CD4-positive, alpha-beta T cell treated with Interferon alpha-2 for 1 hour (primary cell): ENCODE results near the gene JADE2.

Experiments
- DNase-seq, 2 donors: peaks; one replicate each; pipeline ENCODE4 v3.0.0-alpha.2; 2020 to 2022

JADE2 gene

DNA sequence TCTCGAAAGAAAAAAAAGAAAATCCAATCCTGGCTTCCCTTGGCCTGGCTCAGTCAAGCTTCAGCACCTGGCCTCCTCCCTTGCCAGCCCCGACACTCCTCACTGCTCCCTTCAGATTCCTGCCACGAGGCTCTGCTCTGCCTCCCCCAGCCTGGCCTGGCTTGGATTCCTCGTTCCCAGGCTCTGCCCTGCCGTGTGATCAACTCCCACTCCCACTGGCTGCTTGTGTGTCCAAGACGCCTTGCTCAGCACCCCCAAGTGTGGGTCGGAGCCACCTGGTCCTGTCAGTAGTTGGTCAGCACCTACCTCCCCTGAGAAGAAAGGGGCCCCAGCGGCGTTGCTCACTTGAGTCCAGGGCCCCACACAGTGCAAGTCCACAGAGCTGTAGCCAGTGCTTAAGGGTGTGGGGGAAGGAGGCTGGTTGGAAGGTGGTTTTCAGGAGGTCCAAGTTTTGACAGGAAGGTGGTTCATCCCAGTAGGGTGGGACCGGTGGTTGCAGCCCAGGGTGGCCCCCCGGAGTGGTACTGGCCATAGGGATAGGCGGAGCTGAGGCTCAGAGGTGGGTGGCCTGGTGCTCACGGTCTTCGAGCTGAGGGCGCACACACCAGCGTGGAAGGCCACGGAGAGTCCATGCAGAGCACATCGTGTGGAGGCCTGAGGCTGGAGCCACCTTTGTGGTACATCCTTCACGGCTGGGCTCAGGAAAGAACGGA is 46.4 kb downstream of the JADE2 start:
- DNase-seq: no peak

DNA sequence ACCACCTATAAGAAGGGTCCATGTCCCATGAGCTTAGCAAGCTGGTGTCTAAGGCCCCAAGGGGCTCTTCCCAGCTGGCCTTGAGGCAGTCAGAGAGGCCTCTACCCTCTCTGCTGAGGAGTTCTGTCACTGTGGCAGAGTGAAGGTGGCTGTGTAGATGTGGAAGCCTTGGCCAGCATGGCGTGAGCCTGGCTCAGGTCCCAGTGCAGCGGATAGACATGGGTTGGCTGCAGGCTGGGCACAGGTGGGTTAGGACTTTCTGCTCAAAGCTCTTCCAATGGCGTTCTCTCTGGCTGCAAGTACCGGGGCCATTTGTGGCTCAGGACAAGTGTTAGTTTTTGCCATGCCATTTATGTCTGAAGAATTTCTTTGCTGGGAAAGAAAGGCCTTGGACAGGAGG is 47.3 kb downstream of the JADE2 start:
- no peak for DNase-seq

DNA sequence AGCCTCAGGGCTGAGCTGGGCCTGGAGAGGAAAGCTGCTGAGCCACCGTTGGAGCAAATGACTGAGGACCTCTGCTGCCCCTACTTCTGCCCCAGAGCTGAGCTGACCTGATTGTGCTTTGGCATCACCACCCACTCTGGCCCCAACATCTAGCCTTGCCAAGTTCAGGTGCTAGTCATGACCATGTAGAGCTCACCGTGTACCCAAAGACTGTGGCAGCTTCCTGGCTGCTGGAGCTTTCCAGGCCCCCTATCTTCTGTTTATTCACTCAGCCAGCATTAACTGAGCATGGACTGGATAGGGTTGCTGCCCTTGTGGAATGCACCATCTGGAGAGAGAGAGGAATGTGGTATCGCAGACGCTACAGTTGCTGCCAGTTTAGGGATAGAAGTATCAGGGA is 49.1 kb downstream of the JADE2 start:
- DNase-seq: no peak

DNA sequence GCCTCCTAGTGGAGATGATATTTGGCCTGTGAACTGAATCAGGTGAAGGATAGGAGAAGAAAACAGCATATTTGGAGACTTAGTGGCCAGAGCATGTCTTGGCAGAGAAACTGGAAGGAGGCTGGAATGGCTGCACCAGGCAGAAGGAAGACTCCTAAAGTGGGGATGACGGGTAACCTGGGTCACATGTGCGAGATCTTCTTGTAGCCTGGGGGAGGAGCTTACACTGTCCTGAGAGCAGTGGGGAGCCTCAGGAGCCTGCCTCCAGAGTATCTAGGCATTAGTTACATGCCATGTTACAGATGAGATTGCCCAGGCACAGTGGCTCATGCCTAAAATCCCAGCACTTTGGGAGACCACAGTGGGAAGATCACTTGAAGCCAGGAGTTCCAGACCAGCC is 49.8 kb downstream of the JADE2 start:
- no peak for DNase-seq

DNA sequence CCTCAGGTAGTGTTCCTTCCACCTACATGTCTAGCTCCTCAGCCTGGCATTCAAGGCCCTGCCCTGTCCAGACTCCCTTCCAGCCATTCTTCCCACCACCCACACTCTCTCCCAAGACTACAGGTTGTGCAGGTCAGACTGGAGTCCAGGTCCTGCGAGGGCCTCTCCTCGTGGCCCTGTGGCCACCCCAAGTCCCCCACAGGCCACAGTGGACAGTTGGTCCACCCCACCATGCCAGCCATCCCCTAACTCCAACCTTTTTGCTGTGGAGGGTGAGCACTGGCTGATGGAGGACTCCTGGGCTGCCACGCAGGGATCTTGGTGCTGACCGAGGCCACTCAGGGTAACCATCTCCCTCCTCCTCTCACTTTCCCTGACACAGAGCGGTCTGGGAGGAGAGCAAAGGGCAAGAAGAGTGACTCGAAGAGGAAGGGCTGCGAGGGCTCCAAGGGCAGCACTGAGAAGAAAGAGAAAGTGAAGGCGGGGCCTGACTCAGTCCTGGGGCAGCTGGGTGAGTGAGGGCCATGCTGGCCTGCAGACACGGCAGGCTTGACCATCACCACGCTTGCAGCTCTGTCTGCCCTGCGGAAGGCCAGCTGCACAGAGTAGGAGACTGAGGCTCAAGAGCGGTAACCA is 51.0 kb downstream of the JADE2 start:
- no peak for DNase-seq

DNA sequence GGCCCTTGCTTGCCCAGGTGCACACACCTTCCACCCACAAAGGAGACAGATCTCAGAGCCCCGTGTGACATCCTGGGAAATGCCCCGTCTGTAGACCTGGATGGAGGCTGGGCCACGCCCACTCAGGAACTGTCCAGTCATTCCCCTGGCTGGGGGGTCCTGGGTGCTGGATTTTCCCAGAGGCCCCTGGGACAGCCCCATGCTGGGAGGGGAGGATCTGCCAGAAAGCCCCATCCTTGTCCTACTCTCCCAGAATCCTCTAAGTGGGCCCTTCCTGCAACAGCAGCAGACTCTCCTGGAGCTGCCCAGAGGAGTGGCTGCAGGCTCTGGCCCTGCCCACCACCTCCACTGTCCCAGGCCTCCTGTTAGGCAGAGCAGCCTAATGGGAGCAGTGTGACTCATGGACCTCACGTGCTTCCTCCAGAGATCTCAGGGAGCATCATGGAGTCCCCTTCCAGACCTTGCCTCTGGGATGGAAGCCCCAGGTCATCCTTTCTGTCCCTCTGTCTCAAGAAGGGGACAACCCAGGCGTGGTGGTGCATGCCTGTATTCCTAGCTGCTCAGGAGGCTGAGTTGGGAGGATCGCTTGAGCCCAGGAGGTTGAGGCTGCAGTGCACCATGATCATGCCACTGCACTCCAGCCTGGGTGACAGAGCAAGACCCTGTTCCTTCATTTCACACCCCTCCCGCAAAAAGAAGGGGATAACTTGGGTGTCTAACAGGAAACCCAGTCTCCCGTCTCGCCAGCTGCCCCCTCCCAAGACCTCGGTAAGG is 51.7 kb downstream of the JADE2 start:
- no peak for DNase-seq

DNA sequence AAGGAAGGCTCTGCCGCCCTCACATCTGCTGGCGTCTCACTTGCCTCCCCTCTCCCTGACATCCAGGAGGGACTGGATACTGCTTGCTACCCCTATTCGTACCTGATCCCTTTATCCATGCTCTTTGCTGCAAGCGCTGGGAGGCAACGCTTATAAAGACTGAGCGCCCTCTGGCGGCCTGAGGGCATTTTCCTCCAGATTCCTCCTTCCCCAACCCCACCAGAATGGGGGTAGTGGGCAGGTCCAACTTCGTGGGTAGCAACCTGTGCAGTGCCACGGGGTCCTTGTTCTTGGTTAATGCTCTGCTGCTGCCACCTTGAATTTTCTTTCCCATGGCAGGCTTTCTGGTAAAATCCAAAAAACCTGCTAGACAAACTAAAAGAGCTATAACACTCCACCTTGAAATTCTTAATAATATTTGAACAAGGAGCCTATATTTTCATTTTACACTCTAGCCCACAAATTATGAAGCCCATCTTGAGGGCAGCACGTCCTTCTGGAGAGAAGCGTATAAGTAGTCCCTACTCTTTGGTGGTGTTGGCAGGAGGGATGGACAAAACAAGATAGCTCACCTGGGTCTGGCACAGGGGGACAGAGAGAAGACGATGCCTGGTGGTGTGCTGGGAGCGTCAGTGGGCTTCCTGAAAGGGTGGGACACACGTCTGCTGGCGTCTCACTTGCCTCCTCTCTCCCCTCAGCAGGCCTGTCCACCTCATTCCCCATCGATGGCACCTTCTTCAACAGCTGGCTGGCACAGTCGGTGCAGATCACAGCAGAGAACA is 52.5 kb downstream of the JADE2 start:
- peak; percentile 68 to 76 for DNase-seq

DNA sequence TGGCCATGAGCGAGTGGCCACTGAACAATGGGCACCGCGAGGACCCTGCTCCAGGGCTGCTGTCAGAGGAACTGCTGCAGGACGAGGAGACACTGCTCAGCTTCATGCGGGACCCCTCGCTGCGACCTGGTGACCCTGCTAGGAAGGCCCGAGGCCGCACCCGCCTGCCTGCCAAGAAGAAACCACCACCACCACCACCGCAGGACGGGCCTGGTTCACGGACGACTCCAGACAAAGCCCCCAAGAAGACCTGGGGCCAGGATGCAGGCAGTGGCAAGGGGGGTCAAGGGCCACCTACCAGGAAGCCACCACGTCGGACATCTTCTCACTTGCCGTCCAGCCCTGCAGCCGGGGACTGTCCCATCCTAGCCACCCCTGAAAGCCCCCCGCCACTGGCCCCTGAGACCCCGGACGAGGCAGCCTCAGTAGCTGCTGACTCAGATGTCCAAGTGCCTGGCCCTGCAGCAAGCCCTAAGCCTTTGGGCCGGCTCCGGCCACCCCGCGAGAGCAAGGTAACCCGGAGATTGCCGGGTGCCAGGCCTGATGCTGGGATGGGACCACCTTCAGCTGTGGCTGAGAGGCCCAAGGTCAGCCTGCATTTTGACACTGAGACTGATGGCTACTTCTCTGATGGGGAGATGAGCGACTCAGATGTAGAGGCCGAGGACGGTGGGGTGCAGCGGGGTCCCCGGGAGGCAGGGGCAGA is 53.3 kb downstream of the JADE2 start:
- no peak for DNase-seq

DNA sequence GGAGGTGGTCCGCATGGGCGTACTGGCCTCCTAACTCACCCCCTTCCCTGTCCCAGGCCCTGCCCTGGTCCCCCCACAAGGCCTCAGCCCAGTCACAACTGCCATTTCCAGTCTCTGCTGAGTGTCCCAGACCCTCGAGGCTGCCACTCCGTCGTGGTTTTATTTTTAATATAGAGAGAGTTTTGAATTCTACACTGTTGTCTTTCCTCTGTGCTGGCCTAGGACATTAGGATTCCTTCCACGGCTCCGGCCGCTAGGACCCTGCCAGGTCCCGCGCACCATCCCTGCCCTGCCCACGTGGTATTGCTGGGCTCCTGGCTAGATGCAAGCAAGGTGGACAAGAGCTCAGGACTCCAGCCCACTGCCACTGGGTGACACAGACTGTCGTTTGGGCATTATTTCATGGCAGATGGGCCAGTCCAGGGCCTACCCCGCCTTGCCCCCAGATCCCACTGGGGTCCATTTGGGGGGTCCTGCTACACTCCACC is 53.9 kb downstream of the JADE2 start:
- no peak for DNase-seq

DNA sequence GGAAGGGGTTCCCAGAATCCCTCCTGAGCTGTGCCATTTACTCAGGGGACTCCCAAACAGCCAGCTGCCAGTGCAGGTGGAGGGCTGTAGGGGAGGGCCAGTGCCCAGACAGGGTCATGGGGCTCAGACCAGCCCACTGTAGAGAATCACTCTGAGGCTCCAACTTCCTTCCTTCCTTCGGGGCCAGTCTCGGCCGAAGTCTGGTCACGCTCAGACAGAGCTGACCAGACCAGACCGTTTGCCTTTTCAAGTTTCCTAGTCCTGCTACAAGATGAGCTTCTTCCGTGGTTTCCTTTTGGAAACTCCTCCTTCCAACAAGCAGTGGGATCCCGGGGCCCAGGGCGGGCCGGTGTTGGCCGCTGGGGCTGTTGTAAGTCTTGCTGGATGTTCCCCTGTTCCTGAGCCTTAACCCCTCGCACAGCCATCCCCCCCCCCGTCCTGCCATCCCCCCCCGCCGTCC is 54.6 kb downstream of the JADE2 start:
- no peak for DNase-seq

DNA sequence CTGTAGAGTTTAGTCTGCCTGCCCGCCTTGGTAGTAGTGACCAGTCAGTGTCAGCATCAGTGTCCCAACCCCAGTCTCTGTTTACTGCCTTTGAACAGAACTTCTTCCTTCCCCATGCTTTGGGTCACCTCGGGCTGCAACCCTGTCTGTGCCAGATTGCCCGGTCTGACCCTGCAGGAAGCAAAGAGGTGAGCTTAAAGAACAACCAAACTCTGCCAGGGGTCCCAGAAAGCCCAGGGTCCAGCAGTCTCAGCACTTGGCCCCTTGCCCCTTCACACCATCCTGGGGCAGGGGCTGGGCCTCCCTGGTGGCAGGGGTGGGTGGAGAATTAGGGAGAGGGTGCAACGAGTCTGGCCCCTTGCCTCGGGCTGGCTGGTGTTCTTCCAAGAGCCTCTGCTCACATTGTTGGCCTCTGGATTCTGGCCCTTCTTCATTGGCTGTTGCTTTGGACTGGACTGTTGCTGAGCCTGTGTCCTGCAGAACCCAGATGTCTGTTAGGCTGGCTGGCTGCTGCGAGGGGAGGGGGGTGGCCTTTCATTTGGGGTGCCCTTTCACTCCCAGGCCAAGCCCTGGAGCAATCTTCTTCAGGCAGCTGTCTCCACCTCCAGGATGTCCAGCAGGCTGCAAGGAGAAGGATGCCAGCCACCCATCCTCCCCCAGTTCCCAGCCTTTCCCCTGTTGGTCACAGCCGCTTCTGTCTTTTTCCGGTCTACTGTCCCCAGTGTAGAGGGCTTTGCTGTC is 55.9 kb downstream of the JADE2 start:
- no peak for DNase-seq

DNA sequence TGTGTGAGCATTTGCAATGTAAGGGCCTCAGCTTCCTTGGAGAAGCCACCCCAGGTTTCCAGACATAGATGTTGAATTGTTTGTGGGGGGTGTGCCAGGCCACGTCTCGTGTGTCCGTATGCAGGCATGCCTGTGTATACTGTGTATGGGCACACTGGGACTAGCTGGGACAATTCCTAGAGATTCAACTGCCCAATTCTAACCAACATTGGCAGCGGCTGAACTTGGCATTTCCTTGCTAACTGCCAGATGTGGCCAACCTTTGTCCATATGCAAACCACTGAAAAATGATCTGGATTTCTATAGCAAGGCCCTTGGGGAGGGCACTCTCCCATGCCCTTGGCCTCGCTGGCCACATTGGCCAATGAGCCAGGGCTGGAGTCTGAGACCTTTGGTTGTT is 56.8 kb downstream of the JADE2 start:
- DNase-seq: no peak

DNA sequence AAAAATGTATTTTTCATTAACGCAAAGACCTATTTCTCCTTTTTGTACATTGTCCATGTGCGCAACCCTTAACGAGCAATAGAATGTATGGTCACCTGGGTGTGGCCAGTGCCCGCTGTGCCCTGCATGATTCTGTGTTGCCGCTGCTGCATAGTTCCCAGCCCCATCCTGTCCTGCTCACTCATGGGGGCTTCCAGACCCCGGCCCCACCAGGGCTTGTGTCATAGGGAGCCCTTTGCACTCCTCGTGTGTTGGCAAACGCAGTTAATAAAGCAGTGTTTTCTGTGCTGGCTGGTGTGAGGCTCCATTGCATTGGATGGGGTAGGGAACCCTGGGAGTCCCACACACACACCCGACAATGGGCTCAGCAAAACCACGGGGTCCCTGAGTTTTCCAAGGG is 57.5 kb downstream of the JADE2 start:
- no peak for DNase-seq

DNA sequence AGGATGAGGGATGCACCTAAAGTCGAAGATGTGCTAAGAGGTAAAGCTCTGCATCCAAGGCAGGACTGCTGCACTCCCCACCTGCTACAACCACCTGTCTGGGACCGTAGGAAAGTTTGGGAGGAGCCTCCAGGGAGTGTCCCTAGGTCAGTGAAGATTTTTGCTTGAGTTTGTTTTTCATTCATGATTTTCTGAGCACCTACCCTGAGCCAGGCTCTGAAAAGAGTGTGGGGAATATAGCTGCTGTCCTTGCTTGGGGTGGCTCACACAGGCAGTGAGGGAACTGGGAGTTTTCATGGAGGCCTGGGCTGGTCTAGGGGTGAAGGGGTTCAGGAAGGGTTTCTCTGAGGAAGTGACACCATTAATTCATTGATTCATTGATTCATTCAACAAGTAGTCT is 58.3 kb downstream of the JADE2 start:
- DNase-seq: no peak

DNA sequence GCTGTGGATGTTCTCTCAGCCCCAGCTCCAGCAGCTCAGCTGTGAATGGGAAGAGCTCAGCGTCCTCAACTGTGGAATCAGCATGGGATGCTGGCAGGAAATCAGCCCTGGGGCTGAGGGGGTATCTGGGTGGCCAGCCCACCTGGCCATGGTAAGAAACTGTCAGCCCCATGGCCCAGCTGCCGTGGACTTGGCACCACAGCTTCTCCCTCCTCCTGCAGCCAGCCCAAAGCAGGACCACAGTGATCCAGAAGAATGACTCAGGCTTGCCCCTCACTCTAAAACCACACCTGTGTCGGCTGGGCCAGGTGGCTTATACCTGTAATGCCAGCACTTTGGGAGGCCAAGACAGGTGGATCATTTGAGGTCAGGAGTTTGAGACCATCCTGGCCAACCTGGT is 59.2 kb downstream of the JADE2 start:
- no peak for DNase-seq

DNA sequence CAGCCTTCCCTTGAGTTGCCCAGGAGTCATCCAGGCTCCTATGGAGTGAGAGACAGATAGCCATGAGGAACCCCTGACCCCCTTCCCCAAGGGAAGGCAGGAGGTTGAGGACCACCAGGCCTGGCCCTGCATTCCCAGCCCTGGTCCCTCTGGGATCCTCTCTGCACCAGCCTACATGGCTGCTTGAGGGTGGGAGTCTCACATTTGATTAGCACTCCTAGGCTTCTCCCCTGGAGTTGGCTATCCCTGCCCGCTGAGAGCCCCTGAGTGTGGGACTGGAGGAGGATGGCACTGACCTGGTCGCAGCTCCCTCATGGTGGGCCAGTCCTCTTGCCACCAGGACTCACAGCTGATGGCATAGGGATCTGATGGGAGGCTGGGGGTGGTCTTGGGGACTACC is 60.5 kb downstream of the JADE2 start:
- DNase-seq: no peak

DNA sequence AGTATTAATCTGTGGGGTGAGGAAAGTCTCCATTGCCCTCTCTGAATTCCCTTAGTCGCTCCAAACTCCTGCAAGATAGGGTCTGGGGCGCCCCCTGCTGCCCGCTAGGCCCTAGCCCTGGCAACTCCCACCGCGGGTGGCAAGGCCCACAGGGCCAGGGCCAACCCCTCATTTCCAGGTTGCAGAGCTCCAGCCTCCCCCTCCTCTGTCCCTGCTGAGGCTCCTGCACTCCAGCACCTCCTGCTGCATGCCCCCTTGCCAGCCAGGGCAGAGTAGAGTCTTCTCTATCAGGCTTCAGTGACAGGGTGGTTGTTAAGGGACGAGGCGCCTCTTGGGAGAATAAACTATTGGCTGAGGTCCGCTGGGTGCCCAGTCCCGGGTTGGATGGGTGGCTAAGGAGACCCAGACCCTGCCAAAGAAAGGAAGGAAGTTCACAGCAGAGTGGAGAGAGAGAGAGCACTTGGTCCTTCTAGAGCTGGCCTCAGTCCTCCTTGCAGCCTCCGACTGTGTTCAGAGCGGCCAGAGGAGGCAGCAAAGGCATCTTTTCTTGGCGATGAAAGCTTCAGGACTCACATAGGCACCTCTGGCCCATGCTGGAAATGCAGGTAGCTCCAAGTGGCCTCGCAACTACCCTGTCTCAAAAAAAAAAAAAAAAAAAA is 61.5 kb downstream of the JADE2 start:
- peak; percentile 75 to 83 for DNase-seq

DNA sequence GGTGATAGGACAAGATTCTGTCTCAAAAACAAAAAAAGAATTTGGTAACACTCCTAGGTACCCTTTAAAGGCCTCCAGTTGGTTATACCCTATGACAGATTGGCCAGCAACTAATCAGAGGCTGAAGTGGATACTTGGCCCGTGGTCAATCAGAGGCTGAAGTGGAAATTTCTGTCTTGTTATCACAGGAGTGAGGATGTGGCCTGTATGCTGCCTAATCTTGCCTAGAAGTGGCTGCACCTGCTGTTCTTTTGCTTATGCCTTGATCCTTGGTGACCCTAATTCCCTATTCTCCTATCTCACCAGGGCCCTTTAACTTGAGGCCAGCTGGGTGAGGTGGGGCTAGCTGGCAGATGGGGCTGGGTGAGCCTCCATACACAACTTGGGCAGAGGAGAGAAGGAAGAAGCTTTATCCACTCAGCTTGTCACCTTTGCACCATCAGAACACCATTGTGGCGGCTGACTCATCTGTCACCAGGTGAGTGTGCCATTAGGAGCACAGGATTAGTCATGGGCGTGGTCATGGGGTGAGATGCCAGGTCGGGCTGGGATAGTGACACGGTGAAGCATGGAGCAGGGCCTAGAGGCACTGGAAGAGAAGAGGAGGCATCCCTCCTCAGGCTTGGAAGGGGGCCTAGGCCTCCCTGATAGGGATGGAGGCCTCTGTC is 65.7 kb downstream of the JADE2 start:
- no peak for DNase-seq

DNA sequence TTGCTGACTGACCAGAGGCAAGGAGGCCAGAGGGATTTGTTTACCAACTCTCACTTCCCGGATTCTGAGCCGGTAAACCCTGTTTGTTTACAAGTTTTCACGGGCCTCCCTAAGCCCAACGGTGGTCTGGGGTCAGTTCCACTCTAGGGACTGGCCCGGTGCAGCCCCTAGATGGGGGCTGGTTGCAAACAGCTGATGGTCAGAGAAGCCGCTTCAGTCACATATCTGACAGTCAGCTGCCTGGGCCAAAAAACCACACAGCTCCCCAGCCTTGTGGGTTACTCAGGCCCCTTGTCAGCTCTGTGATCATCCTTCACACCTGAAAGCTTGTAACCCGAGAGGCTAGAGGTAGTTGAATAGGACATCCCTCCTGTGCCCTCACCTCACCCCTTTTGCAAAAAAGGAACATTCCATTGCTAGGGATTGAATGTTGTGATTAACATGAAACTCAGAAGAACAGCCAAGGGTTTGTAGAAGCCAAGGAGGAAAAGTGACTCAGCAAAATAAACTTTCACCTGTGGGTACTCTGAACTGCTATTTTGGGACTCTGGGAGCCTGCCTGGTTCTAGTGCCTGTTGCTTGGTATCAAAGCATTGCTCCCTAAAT is 66.8 kb downstream of the JADE2 start:
- DNase-seq: no peak

DNA sequence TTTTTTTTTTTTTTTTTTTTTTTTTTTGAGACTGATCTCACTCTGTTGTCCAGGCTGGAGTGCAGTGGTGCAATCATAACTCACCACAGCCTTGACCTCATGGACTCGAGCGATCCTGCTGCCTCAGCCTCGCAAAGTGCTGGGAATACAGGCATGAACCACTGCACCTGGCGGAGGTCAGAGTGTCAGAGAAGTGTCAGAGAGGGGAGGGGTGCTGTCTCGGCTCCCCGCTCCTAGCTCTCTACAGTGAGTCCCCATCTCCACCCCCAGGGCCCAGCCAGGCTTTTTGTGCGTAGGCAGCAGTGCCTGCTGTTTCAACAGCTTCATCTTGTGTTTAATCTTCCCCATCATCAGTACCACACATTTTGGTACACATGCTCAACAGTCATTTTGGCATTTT is 68.9 kb downstream of the JADE2 start:
- no peak for DNase-seq
